ENCODE results near the gene ANO3. TPM values are rescaled to one million over a fixed set of nuclear protein-coding genes. Genes with fewer than 3 reads are reported as not detected.

Gene ANO3
- total and polyA plus RNA-seq, 2 of the 4 experiments (the other 2 are of a cell fraction), result 0.02 to 0.18 TPM

DNA sequence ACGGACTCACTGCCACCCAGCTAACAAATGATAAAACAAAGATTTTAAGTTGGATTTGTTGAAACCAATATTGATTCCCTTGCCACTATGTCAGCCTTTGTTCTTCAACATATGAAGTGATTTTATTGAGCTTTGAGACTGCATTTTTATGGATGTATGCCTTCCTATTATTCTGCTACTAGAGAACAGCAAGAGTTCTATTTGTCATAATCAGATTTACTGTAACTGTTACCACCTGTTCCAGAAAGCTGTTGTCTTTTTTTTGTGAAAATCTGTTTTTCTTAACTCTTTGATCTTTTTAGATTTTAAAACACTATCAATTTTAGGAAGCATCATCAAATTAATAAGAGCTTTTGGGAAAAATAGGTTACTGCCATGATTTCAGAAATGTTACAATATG is 125.7 kb downstream of the ANO3 start:
- WGBS, 2 experiments (ENCODE audit: extremely low coverage in 2 of 2, insufficient read length in 1 of 2), result no CpG with 5 or more reads among the region's 1 CpG
- H3K79me1 ChIP-seq (ENCODE audit: low read depth in 1 of 2, low read length in 2 of 2), result no peaks in the 10 kb centered on the region

More for the DNA sequence above, 125.7 kb downstream of the ANO3 start:
- dilution Hi-C loops (cut with HindIII; ENCODE audit: low sequenced_read_pairs, unreplicated experiment), result no loop called here
- no peak overlapping the region for H4K91ac ChIP-seq (ENCODE audit: insufficient read depth, low read depth, low read length)
- intact Hi-C loops (cut with micrococcal nuclease), result no loop called here
- CTCF ChIA-PET, result no interaction called here
- H4K8ac ChIP-seq (ENCODE audit: low read depth in 2 of 2, low read length in 2 of 2), result no peak overlapping the region
- H3K27me3 ChIP-seq (ENCODE audit: control insufficient read depth, insufficient read depth, low read length), result no peaks in the 10 kb centered on the region
- no peak overlapping the region for H3K14ac ChIP-seq (replicated peaks; ENCODE audit: low read depth, low read length)
- TF ChIP-seq MAFK (IDR thresholded peaks at IDR 0.05; ENCODE audit: low read depth, low read length), result no peak
- TF ChIP-seq, protein P1, sequence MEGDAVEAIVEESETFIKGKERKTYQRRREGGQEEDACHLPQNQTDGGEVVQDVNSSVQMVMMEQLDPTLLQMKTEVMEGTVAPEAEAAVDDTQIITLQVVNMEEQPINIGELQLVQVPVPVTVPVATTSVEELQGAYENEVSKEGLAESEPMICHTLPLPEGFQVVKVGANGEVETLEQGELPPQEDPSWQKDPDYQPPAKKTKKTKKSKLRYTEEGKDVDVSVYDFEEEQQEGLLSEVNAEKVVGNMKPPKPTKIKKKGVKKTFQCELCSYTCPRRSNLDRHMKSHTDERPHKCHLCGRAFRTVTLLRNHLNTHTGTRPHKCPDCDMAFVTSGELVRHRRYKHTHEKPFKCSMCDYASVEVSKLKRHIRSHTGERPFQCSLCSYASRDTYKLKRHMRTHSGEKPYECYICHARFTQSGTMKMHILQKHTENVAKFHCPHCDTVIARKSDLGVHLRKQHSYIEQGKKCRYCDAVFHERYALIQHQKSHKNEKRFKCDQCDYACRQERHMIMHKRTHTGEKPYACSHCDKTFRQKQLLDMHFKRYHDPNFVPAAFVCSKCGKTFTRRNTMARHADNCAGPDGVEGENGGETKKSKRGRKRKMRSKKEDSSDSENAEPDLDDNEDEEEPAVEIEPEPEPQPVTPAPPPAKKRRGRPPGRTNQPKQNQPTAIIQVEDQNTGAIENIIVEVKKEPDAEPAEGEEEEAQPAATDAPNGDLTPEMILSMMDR (conservative IDR thresholded peaks at IDR 0.05; ENCODE audit: low read depth, low read length), result no peak
- POLR2A ChIA-PET (ENCODE audit: unreplicated experiment), result no interaction called here
- ATAC-seq (ENCODE audit: low read depth) (no peak), DNase-seq (no peak)
- H2AK9ac ChIP-seq (replicated peaks; ENCODE audit: low read depth, low read length, poor library complexity), result no peak overlapping the region
- H2BK15ac ChIP-seq (ENCODE audit: low read depth, low read length), result no peak overlapping the region
- no TSS peak for BruUV-seq (replicated peaks)
- no peak overlapping the region for H2BK120ac ChIP-seq (ENCODE audit: low read depth, low read length)
- H2BK5ac ChIP-seq (ENCODE audit: low read depth, low read length, poor library complexity, severe bottlenecking), result no peak overlapping the region
- H2AK5ac ChIP-seq (ENCODE audit: low read depth, low read length), result no peak overlapping the region
- H2BK20ac ChIP-seq (ENCODE audit: low read depth, low read length), result no peak overlapping the region
- no peak overlapping the region for H3K4me3 ChIP-seq (ENCODE audit: insufficient read depth, low read depth, low read length)
- no peak overlapping the region for H3K56ac ChIP-seq (ENCODE audit: extremely low read depth, insufficient read depth, low read length)
- H3K36me3 ChIP-seq (ENCODE audit: control insufficient read depth, insufficient read depth, low read length), result no peaks in the 10 kb centered on the region
- H3K9me1 ChIP-seq (ENCODE audit: insufficient read depth, low read length), result no peaks in the 10 kb centered on the region
- no peaks in the 10 kb centered on the region for H4K20me1 ChIP-seq (ENCODE audit: insufficient read depth, low read length)
- H3K4ac ChIP-seq (ENCODE audit: low read depth, low read length), result no peak overlapping the region
- no peak overlapping the region for H3K23ac ChIP-seq (ENCODE audit: low read depth, low read length)
- H4K5ac ChIP-seq (ENCODE audit: low read depth, low read length), result no peak overlapping the region
- no peak overlapping the region for H3K18ac ChIP-seq (ENCODE audit: low read depth, low read length)
- H3K4me2 ChIP-seq (ENCODE audit: low read depth, low read length), result no peak overlapping the region
- in situ Hi-C loops (cut with MboI; ENCODE audit: low sequenced_read_pairs), result no loop called here
- H3K27ac ChIP-seq (ENCODE audit: insufficient read depth, low read length), result no peak overlapping the region
- H3K9me3 ChIP-seq (ENCODE audit: control insufficient read depth, insufficient read depth, low read length), result no peaks in the 10 kb centered on the region
- H3K9ac ChIP-seq (ENCODE audit: low read depth, low read length), result no peak overlapping the region
- no peak overlapping the region for H2AFZ ChIP-seq (replicated peaks; ENCODE audit: low read length, poor library complexity)
- no peaks in the 10 kb centered on the region for H3K4me1 ChIP-seq (ENCODE audit: control insufficient read depth, insufficient read depth, low read length)
